Measurements from ENCODE around the gene PLG. TPM values are rescaled to one million over a fixed set of nuclear protein-coding genes. Genes with fewer than 3 reads are reported as not detected.

The PLG gene
- total RNA-seq, 4 donors from 2014 or later: not detected

DNA sequence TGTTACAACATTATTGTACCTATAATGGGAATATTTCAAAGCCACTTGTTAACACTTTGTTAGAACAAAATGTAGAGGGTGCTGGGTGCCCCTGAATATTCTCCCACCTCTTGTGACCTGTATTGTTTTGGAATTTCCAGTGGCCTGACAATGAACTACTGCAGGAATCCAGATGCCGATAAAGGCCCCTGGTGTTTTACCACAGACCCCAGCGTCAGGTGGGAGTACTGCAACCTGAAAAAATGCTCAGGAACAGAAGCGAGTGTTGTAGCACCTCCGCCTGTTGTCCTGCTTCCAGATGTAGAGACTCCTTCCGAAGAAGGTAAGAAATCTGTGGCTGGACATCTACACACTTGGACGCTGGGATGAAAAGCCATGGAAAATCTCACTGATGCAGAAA is 28.9 kb downstream of the PLG start:
- no peak overlapping the region for H3K27ac ChIP-seq
- H3K9me3 ChIP-seq: no peaks in the 10 kb centered on the region
- H3K36me3 ChIP-seq: no peaks in the 10 kb centered on the region
- no peaks in the 10 kb centered on the region for H3K27me3 ChIP-seq
- intact Hi-C loops (cut with DNase I; ENCODE audit: low total_unique reads): no loop called here
- H3K4me1 ChIP-seq: no peaks in the 10 kb centered on the region
- TF ChIP-seq, protein P1, sequence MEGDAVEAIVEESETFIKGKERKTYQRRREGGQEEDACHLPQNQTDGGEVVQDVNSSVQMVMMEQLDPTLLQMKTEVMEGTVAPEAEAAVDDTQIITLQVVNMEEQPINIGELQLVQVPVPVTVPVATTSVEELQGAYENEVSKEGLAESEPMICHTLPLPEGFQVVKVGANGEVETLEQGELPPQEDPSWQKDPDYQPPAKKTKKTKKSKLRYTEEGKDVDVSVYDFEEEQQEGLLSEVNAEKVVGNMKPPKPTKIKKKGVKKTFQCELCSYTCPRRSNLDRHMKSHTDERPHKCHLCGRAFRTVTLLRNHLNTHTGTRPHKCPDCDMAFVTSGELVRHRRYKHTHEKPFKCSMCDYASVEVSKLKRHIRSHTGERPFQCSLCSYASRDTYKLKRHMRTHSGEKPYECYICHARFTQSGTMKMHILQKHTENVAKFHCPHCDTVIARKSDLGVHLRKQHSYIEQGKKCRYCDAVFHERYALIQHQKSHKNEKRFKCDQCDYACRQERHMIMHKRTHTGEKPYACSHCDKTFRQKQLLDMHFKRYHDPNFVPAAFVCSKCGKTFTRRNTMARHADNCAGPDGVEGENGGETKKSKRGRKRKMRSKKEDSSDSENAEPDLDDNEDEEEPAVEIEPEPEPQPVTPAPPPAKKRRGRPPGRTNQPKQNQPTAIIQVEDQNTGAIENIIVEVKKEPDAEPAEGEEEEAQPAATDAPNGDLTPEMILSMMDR (IDR thresholded peaks at IDR 0.05): no peak
- no peak for TF ChIP-seq POLR2A (IDR thresholded peaks at IDR 0.05)
- DNase-seq: no peak
- H3K4me3 ChIP-seq: no peak overlapping the region

DNA sequence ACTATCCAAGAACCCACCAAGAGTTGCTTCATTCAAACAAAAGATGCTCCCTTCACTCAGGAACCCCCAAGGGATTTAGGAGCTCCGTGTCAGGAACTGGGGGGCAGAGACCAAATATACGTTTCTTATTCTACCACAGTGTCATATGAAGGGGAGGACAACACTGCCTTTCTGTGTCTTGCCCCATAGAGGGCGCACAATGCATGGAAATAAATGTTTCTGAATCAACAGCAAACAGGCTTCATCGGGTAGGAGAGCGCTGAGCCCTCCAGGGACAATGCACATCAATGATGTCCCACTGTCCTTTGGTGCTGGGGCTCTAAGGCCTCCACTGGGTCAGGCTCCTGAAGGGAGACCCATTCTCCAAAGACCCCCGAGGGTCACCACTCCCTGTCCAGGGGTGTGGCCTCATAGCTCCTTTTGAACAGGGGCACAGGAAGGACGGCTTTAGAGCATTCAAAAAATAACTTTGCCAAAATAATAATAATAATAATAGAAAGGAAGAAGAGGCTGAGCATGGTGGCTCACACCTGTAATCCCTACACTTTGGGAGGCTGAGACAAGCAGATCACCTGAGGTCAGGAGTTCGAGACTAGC is 31.1 kb downstream of the PLG start:
- Histone ChIP-seq H3K27me3 (no peaks in the 10 kb centered on the region), H3K4me1 (no peaks in the 10 kb centered on the region), H3K27ac (no peak overlapping the region), H3K4me3 (no peak overlapping the region), H3K9me3 (no peaks in the 10 kb centered on the region), H3K36me3 (no peaks in the 10 kb centered on the region)
- DNase-seq: peak; percentile 16 to 33
- intact Hi-C loops (cut with DNase I; ENCODE audit: low total_unique reads): no loop called here
- TF ChIP-seq, protein P1 (IDR thresholded peaks at IDR 0.05): peak; percentile 45 to 62 (median 52)
- no peak for TF ChIP-seq POLR2A (IDR thresholded peaks at IDR 0.05)

DNA sequence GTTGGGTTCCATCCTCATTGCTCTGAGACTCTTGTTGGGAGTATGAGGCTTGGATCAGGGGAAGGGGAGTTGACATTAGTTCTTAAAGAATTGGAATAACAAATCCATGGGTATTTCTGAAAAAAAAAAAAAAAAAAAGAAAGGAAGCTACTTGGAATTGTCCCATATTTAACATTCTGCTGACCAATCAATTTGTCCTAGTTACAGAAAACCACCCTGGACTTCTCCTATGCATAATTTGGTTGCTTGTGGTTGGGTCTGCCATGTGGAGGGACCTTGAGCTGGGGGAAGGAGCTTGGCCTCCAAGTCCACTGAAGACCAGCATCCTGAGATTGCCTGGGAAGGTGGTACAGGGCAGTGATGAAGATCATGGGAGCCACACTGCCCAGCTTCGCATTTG is 32.6 kb downstream of the PLG start:
- H3K4me3 ChIP-seq: no peak overlapping the region
- DNase-seq: no peak
- intact Hi-C loops (cut with DNase I; ENCODE audit: low total_unique reads): no loop called here
- no peaks in the 10 kb centered on the region for H3K9me3 ChIP-seq
- no peak for TF ChIP-seq POLR2A (IDR thresholded peaks at IDR 0.05)
- TF ChIP-seq, protein P1 (IDR thresholded peaks at IDR 0.05): no peak
- no peaks in the 10 kb centered on the region for H3K4me1 ChIP-seq
- H3K36me3 ChIP-seq: no peaks in the 10 kb centered on the region
- no peak overlapping the region for H3K27ac ChIP-seq
- H3K27me3 ChIP-seq: no peaks in the 10 kb centered on the region

DNA sequence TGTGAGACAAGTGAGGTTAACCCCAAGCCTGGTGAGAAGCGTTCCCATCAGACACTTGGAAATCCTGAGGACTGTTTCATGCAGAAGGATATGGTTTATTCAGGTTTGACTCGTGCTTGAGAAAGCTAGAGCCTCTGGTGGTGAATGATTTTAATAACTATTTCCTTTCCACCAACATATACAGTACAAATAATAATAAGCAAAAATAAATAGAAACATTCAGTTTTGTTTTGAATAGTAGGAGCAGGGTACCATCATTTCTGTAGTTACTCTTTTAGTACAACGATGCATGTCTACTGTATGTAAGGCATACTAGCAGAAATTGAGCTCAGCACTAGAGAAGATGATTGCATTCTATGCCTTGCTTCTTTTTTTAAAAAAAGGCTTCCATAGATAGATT is 33.5 kb downstream of the PLG start:
- no peak for DNase-seq
- no peak overlapping the region for H3K27ac ChIP-seq
- H3K36me3 ChIP-seq: no peaks in the 10 kb centered on the region
- H3K27me3 ChIP-seq: no peaks in the 10 kb centered on the region
- peaks cover 0 to 5% of the 10 kb centered on the region in 2 donors for H3K9me3 ChIP-seq
- TF ChIP-seq, protein P1 (IDR thresholded peaks at IDR 0.05): no peak
- no peak for TF ChIP-seq POLR2A (IDR thresholded peaks at IDR 0.05)
- H3K4me3 ChIP-seq: no peak overlapping the region
- intact Hi-C loops (cut with DNase I; ENCODE audit: low total_unique reads): no loop called here
- H3K4me1 ChIP-seq: no peaks in the 10 kb centered on the region

DNA sequence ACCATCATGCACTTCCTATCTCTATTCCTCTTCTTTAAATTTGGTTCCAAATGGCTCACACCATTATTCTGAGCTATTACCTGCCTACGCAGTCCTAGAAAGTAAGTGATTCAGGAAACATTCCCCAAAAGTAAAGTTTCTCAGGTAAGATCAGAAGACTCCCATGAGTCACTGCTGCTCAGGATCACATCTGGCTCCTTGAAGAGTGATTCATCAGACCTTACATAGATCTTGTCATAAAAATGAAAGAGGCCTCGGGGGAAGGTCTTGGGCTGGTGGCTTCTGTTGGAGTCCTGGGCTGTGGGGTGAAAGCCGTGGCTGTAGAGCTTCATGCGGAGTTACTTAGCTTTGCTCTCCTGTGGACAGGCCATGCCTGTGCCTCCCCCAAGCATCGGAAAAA is 35.9 kb downstream of the PLG start:
- Histone ChIP-seq H3K27ac (no peak overlapping the region), H3K4me3 (no peak overlapping the region), H3K27me3 (no peaks in the 10 kb centered on the region), H3K36me3 (no peaks in the 10 kb centered on the region), H3K9me3 (peaks cover 0 to 7% of the 10 kb centered on the region in 2 donors), H3K4me1 (no peaks in the 10 kb centered on the region)
- TF ChIP-seq POLR2A (IDR thresholded peaks at IDR 0.05): no peak
- TF ChIP-seq, protein P1 (IDR thresholded peaks at IDR 0.05): no peak
- intact Hi-C loops (cut with DNase I; ENCODE audit: low total_unique reads): no loop called here
- no peak for DNase-seq

Measured in uterus (tissue), 4 donors.